Ammon's horn (tissue), 1 donor: Measurements from ENCODE around the gene KCNJ14.
A peak's percentile ranks its signal among the peaks of the same experiment; 100 is the strongest.

Experiments
- DNase-seq: peaks from one replicate; pipeline ENCODE4 v3.0.0-alpha.2; 2016; ENCODE audit warnings: low spot score

The KCNJ14 gene

GRCh38 chr19:48455171-48455907 is at the start of gene KCNJ14:
KCNJ14 (plus strand) TSS chr19:48455574; CDS start chr19:48461725, 6,151 bp downstream.
- no peak for DNase-seq

GRCh38 chr19:48405850-48406249 is 49.5 kb upstream of the KCNJ14 start:
- DNase-seq, result no peak

GRCh38 chr19:48413879-48414587 is 41.3 kb upstream of the KCNJ14 start:
- no peak for DNase-seq

GRCh38 chr19:48415395-48415794 is 40.0 kb upstream of the KCNJ14 start:
- DNase-seq, result peak; percentile 70

GRCh38 chr19:48415806-48416221 is 39.6 kb upstream of the KCNJ14 start:
- DNase-seq, result no peak

- no peak for DNase-seq
Measured at GRCh38 chr19:48417421-48417820, 38.0 kb upstream of the KCNJ14 start.

GRCh38 chr19:48418317-48419064 is 36.9 kb upstream of the KCNJ14 start:
- no peak for DNase-seq

GRCh38 chr19:48419158-48419920 is 36.0 kb upstream of the KCNJ14 start:
- DNase-seq, result peak; percentile 48

GRCh38 chr19:48421548-48421947 is 33.8 kb upstream of the KCNJ14 start:
- DNase-seq, result no peak

- peak; percentile 42 for DNase-seq
Measured at GRCh38 chr19:48424694-48425219, 30.6 kb upstream of the KCNJ14 start.

- no peak for DNase-seq
Measured at GRCh38 chr19:48428670-48429069, 26.7 kb upstream of the KCNJ14 start.

- DNase-seq, result no peak
Measured at GRCh38 chr19:48433337-48433736, 22.0 kb upstream of the KCNJ14 start.

- no peak for DNase-seq
Measured at GRCh38 chr19:48436586-48436985, 18.8 kb upstream of the KCNJ14 start.

GRCh38 chr19:48441360-48442050 is 13.9 kb upstream of the KCNJ14 start:
- no peak for DNase-seq

GRCh38 chr19:48442116-48443035 is 13.0 kb upstream of the KCNJ14 start:
- DNase-seq, result no peak

GRCh38 chr19:48443256-48443655 is 12.1 kb upstream of the KCNJ14 start:
- DNase-seq, result no peak

- no peak for DNase-seq
Measured at GRCh38 chr19:48443731-48444128, 11.6 kb upstream of the KCNJ14 start.

GRCh38 chr19:48444129-48444935 is 11.0 kb upstream of the KCNJ14 start:
- DNase-seq, result no peak

GRCh38 chr19:48444936-48445200 is 10.5 kb upstream of the KCNJ14 start:
- no peak for DNase-seq

GRCh38 chr19:48445256-48445605 is 10.1 kb upstream of the KCNJ14 start:
- peak; percentile 78 for DNase-seq
